ENCODE results near the gene AGPAT4.

Gene AGPAT4

DNA sequence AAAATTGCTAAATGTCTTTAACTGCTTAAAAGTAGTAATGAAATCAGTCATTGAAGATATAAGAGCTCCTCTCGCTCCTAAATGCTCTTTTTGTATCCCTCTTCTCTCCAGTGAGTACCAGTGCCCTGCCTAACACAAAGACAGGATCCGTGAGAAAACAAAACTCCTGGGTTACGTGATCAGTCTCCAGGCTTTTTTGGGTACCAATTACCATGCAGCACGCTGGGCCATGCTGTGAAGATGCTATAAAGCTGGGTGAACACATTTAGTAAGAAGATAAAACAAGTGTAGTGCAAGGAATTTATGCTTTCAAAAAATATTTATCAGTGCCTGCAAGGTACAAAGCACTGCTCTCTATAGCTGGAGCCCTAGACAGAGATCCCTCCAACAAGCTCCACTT lies 66.7 kb downstream of the AGPAT4 start:
- Histone ChIP-seq H3K9ac (ENCODE audit: insufficient read length) (no peak overlapping the region), H3K4me3 (no peak overlapping the region), H3K27ac (no peak overlapping the region), H3K9me3 (ENCODE audit: low read depth, low read length) (peaks cover 5% of the 10 kb centered on the region; the same call in 1 of the 2 replicates), H3K36me3 (ENCODE audit: insufficient read depth, low read length) (no peaks in the 10 kb centered on the region)
- DNase-seq (ENCODE audit: low read depth, low spot score): no peak
- TF ChIP-seq EZH2 (IDR thresholded peaks at IDR 0.05): no peak
- no peak for TF ChIP-seq FOXP2 (optimal IDR thresholded peaks at IDR 0.05; ENCODE audit: control extremely low read depth, extremely low read length, insufficient read depth)
- no peak for TF ChIP-seq POLR2AphosphoS5 (IDR thresholded peaks at IDR 0.05; ENCODE audit: borderline replicate concordance, low read depth, low read length)

- no peaks in the 10 kb centered on the region for H3K9me3 ChIP-seq (ENCODE audit: low read depth, low read length)
- no peak overlapping the region for H3K9ac ChIP-seq (ENCODE audit: insufficient read length)
- H3K27ac ChIP-seq: no peak overlapping the region
- H3K36me3 ChIP-seq (ENCODE audit: insufficient read depth, low read length): no peaks in the 10 kb centered on the region
- no peak overlapping the region for H3K4me3 ChIP-seq
- TF ChIP-seq POLR2AphosphoS5 (IDR thresholded peaks at IDR 0.05; ENCODE audit: borderline replicate concordance, low read depth, low read length) (no peak), FOXP2 (optimal IDR thresholded peaks at IDR 0.05; ENCODE audit: control extremely low read depth, extremely low read length, insufficient read depth) (no peak), EZH2 (IDR thresholded peaks at IDR 0.05) (no peak)
- no peak for DNase-seq (ENCODE audit: low read depth, low spot score)
Measured at GRCh38 chr6:161204866-161205557, 68.8 kb downstream of the AGPAT4 start.

GRCh38 chr6:161200610-161201370 lies 73.1 kb downstream of the AGPAT4 start:
- DNase-seq (ENCODE audit: low read depth, low spot score): no peak
- Histone ChIP-seq H3K4me3 (no peak overlapping the region), H3K27ac (no peak overlapping the region), H3K9ac (ENCODE audit: insufficient read length) (no peak overlapping the region), H3K36me3 (ENCODE audit: insufficient read depth, low read length) (no peaks in the 10 kb centered on the region), H3K9me3 (ENCODE audit: low read depth, low read length) (no peaks in the 10 kb centered on the region)
- TF ChIP-seq FOXP2 (optimal IDR thresholded peaks at IDR 0.05; ENCODE audit: control extremely low read depth, extremely low read length, insufficient read depth): no peak
- TF ChIP-seq EZH2 (IDR thresholded peaks at IDR 0.05): no peak
- no peak for TF ChIP-seq POLR2AphosphoS5 (IDR thresholded peaks at IDR 0.05; ENCODE audit: borderline replicate concordance, low read depth, low read length)

DNA sequence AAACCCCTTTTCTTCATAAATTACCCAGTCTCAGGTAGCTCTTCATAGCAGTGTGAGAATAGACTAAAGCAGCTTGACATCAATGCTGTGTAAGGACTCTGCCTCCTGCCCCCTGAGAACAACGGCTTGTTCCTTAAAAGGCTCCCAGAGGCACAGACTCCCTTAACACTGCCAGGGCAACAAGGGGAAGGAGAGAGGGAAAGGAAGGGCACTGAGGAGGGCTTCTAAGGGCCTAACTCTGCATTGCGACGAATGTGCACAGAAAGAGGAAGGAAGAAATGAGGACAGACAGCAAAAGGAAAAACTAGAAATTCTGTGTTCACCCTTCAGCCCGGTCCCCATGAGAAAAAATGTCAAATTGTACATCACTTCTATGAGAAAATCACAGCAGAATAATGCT lies 74.0 kb downstream of the AGPAT4 start:
- Histone ChIP-seq H3K4me3 (no peak overlapping the region), H3K27ac (no peak overlapping the region), H3K9ac (ENCODE audit: insufficient read length) (no peak overlapping the region), H3K9me3 (ENCODE audit: low read depth, low read length) (no peaks in the 10 kb centered on the region; the same call in 1 of the 2 replicates), H3K36me3 (ENCODE audit: insufficient read depth, low read length) (no peaks in the 10 kb centered on the region)
- DNase-seq (ENCODE audit: low read depth, low spot score): no peak
- no peak for TF ChIP-seq FOXP2 (optimal IDR thresholded peaks at IDR 0.05; ENCODE audit: control extremely low read depth, extremely low read length, insufficient read depth)
- no peak for TF ChIP-seq EZH2 (IDR thresholded peaks at IDR 0.05)
- TF ChIP-seq POLR2AphosphoS5 (IDR thresholded peaks at IDR 0.05; ENCODE audit: borderline replicate concordance, low read depth, low read length): no peak

GRCh38 chr6:161198783-161199460 lies 74.9 kb downstream of the AGPAT4 start:
- H3K4me3 ChIP-seq: peak overlapping the region; percentile 26
- no peaks in the 10 kb centered on the region for H3K36me3 ChIP-seq (ENCODE audit: insufficient read depth, low read length)
- no peaks in the 10 kb centered on the region; the same call in 1 of the 2 replicates for H3K9me3 ChIP-seq (ENCODE audit: low read depth, low read length)
- peak; percentile 35 for DNase-seq (ENCODE audit: low read depth, low spot score)
- H3K9ac ChIP-seq (ENCODE audit: insufficient read length): no peak overlapping the region
- no peak for TF ChIP-seq EZH2 (IDR thresholded peaks at IDR 0.05)
- peak overlapping the region; percentile 27; the same call in 1 of the 2 replicates for H3K27ac ChIP-seq

DNA sequence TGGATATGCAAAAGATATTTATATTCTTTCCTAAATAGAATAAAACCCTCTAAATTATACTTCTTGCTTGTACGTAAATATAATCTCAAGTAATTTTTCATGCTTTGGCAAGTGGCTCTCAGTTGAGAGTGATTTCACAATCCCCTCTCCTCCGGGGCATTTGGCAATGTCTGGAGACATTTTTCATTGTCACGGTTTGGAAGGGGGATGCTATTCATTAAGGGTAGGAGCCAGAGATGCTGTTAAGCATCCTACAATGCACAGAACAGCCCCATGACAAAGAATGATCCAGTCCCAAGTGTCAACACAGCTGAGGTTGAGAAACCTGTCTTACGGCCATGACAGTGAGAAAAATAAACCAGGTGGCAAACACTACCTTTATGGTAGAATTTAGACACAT lies 75.7 kb downstream of the AGPAT4 start:
- no peaks in the 10 kb centered on the region for H3K36me3 ChIP-seq (ENCODE audit: insufficient read depth, low read length)
- TF ChIP-seq FOXP2 (optimal IDR thresholded peaks at IDR 0.05; ENCODE audit: control extremely low read depth, extremely low read length, insufficient read depth) (no peak), EZH2 (IDR thresholded peaks at IDR 0.05) (no peak), POLR2AphosphoS5 (IDR thresholded peaks at IDR 0.05; ENCODE audit: borderline replicate concordance, low read depth, low read length) (no peak; the same call in 1 of the 2 replicates)
- no peaks in the 10 kb centered on the region; the same call in 1 of the 2 replicates for H3K9me3 ChIP-seq (ENCODE audit: low read depth, low read length)
- H3K4me3 ChIP-seq: peak overlapping the region; percentile 26
- no peak overlapping the region for H3K9ac ChIP-seq (ENCODE audit: insufficient read length)
- no peak overlapping the region for H3K27ac ChIP-seq
- peak; percentile 70 for DNase-seq (ENCODE audit: low read depth, low spot score)

DNA sequence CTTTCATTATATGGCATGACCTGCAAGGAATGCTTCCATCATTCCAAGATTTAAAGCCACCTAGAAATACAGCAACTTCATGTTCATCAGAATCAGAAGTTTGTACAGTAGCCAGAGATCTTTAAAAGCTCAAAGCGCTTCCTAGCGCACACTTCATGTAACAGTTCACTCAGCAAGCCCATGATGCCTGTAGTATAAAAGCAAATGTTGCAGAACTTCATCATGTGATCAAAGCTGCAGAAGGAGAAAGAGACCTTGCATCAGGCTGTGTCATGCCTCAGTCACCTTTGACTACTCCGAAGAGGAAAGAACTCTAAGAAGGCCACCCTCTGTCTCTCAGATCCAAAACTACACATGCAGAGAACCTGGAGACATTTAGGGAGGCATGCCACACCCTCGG lies 78.5 kb downstream of the AGPAT4 start:
- no peak overlapping the region for H3K4me3 ChIP-seq
- peaks cover 2% of the 10 kb centered on the region for H3K9me3 ChIP-seq (ENCODE audit: low read depth, low read length)
- TF ChIP-seq FOXP2 (optimal IDR thresholded peaks at IDR 0.05; ENCODE audit: control extremely low read depth, extremely low read length, insufficient read depth) (no peak), EZH2 (IDR thresholded peaks at IDR 0.05) (no peak), POLR2AphosphoS5 (IDR thresholded peaks at IDR 0.05; ENCODE audit: borderline replicate concordance, low read depth, low read length) (no peak)
- no peaks in the 10 kb centered on the region for H3K36me3 ChIP-seq (ENCODE audit: insufficient read depth, low read length)
- H3K27ac ChIP-seq: no peak overlapping the region
- H3K9ac ChIP-seq (ENCODE audit: insufficient read length): no peak overlapping the region
- DNase-seq (ENCODE audit: low read depth, low spot score): no peak

DNA sequence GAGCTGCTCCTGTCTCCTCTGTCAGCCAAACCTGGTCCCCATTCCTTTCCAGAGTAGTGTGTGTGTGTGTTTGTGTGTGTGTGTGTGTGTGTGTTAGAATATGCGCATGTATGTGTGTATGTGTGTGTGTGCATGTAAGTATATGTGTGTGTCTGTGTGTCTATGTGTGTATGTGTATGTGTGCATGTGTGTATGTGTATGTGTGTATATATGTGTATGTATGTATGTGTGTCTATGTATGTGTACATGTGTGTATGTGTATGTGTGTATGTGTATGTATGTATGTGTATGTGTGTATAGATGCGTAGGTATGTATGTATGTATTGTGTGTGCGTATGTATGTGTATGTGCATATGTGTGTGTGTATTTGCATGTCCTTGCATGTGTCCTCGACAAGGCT lies 79.5 kb downstream of the AGPAT4 start:
- H3K27ac ChIP-seq: no peak overlapping the region
- H3K4me3 ChIP-seq: no peak overlapping the region
- H3K36me3 ChIP-seq (ENCODE audit: insufficient read depth, low read length): no peaks in the 10 kb centered on the region
- no peak for DNase-seq (ENCODE audit: low read depth, low spot score)
- TF ChIP-seq FOXP2 (optimal IDR thresholded peaks at IDR 0.05; ENCODE audit: control extremely low read depth, extremely low read length, insufficient read depth) (no peak), EZH2 (IDR thresholded peaks at IDR 0.05) (no peak), POLR2AphosphoS5 (IDR thresholded peaks at IDR 0.05; ENCODE audit: borderline replicate concordance, low read depth, low read length) (no peak)
- H3K9me3 ChIP-seq (ENCODE audit: low read depth, low read length): peaks cover 2% of the 10 kb centered on the region
- H3K9ac ChIP-seq (ENCODE audit: insufficient read length): no peak overlapping the region

Data from SK-N-MC (cell line).